CD14-positive monocyte (primary cell): ENCODE measurements around the gene NDUFB8. TPM values are rescaled to one million over a fixed set of nuclear protein-coding genes. Genes with fewer than 3 reads are reported as not detected.
A peak's percentile ranks its signal among the peaks of the same experiment; 100 is the strongest.

ENCODE experiments used
- DNase-seq, 3 donors: peaks; one replicate each; pipeline ENCODE4 v3.0.0-alpha.2; 2011 to 2022
- H2AFZ ChIP-seq: 2 replicates; pipeline ENCODE4 v1.6.0; 2012; ENCODE audit warnings: mild to moderate bottlenecking, low read depth, low read length, inconsistent platforms; ENCODE audit not compliant: insufficient read depth, poor library complexity, severe bottlenecking
- H3K27ac ChIP-seq, 2 donors: 1 replicate in 1 of 2; 2 replicates in 1 of 2; pipeline ENCODE4 v1.5.1; 2012 to 2013; ENCODE audit warnings: low read length in 2 of 2, control low read depth in 1 of 2, inconsistent platforms in 1 of 2, low read depth in 1 of 2, mild to moderate bottlenecking in 1 of 2
- H3K27me3 ChIP-seq, 2 donors: one replicate each; pipeline versions ENCODE4 v1.6.0 to v1.6.1; 2011 to 2013; ENCODE audit warnings: low read length in 2 of 2; ENCODE audit not compliant: control insufficient read depth in 2 of 2, insufficient read depth in 2 of 2
- H3K36me3 ChIP-seq, 2 donors: replicated peaks in 1 of 2; 1 replicate in 1 of 2; 2 replicates in 1 of 2; pipeline versions ENCODE4 v1.5.1 to v1.6.1; 2012 to 2013; ENCODE audit warnings: low read length in 2 of 2, control low read depth in 1 of 2, inconsistent platforms in 1 of 2, mild to moderate bottlenecking in 1 of 2; ENCODE audit not compliant: insufficient read depth in 2 of 2, control insufficient read depth in 1 of 2
- H3K4me1 ChIP-seq, 2 donors: 1 replicate in 1 of 2; 2 replicates in 1 of 2; pipeline versions ENCODE4 v1.5.1 to v1.6.1; 2012 to 2013; ENCODE audit warnings: low read length in 2 of 2, control low read depth in 1 of 2, inconsistent platforms in 1 of 2, mild to moderate bottlenecking in 1 of 2, moderate library complexity in 1 of 2; ENCODE audit not compliant: insufficient read depth in 2 of 2, control insufficient read depth in 1 of 2
- H3K4me2 ChIP-seq: replicated peaks from 2 replicates; pipeline ENCODE3; 2012; ENCODE audit warnings: low read length, moderate library complexity, mild to moderate bottlenecking; ENCODE audit not compliant: poor library complexity, severe bottlenecking; ENCODE audit errors: extremely low read depth
- H3K4me3 ChIP-seq, 3 experiments: fragments of 200-600 bp in 1 of 3; sonication (generic) in 1 of 3; replicated peaks in 1 of 3; 1 replicate in 2 of 3; 2 replicates in 1 of 3; pipeline ENCODE4 v1.5.1; 2011 to 2013; ENCODE audit warnings: low read length in 3 of 3, mild to moderate bottlenecking in 3 of 3, control low read depth in 2 of 3, low read depth in 2 of 3, inconsistent platforms in 1 of 3, moderate library complexity in 1 of 3
- H3K79me2 ChIP-seq: 2 replicates; pipeline ENCODE4 v1.6.0; 2012; ENCODE audit warnings: mild to moderate bottlenecking, control low read depth, inconsistent platforms, low read length, moderate library complexity; ENCODE audit not compliant: insufficient read depth
- H3K9ac ChIP-seq: 2 replicates; pipeline ENCODE4 v1.6.0; 2017; ENCODE audit warnings: low read length, mild to moderate bottlenecking; ENCODE audit not compliant: insufficient read depth, poor library complexity, severe bottlenecking
- H3K9me3 ChIP-seq, 2 donors: replicated peaks in 1 of 2; 1 replicate in 1 of 2; 2 replicates in 1 of 2; pipeline versions ENCODE4 v1.5.1 to v1.6.1; 2012 to 2013; ENCODE audit warnings: low read length in 2 of 2, control low read depth in 1 of 2; ENCODE audit not compliant: control insufficient read depth in 1 of 2, insufficient read depth in 1 of 2
- H4K20me1 ChIP-seq: 2 replicates; pipeline ENCODE4 v1.6.0; 2012; ENCODE audit warnings: mild to moderate bottlenecking, low read length, control low read depth, moderate library complexity; ENCODE audit not compliant: insufficient read depth
- H3K27ac Mint-ChIP-seq, 7 donors: one replicate each; pipeline ENCODE4 v1.8.0; 2020; ENCODE audit warnings: mild to moderate bottlenecking in 7 of 7, mixed read lengths in 7 of 7, moderate library complexity in 6 of 7, inconsistent platforms in 2 of 7
- H3K27me3 Mint-ChIP-seq, 3 donors: one replicate each; pipeline ENCODE4 v1.8.0; 2021 to 2022; ENCODE audit warnings: low read depth in 3 of 3, mild to moderate bottlenecking in 3 of 3, mixed read lengths in 3 of 3, moderate library complexity in 3 of 3, inconsistent platforms in 1 of 3
- H3K36me3 Mint-ChIP-seq, 2 donors: one replicate each; pipeline ENCODE4 v1.8.0; 2020; ENCODE audit warnings: mixed read lengths in 2 of 2, inconsistent platforms in 1 of 2, mild to moderate bottlenecking in 1 of 2
- H3K4me1 Mint-ChIP-seq: one replicate; pipeline ENCODE4 v1.8.0; 2020; ENCODE audit warnings: mild to moderate bottlenecking, mixed read lengths
- H3K4me3 Mint-ChIP-seq, 2 donors: one replicate each; pipeline ENCODE4 v1.8.0; 2020; ENCODE audit warnings: mild to moderate bottlenecking in 2 of 2, mixed read lengths in 2 of 2, moderate library complexity in 1 of 2
- H3K9me3 Mint-ChIP-seq, 7 donors: one replicate each; pipeline ENCODE4 v1.8.0; 2020 to 2022; ENCODE audit warnings: mixed read lengths in 7 of 7, mild to moderate bottlenecking in 6 of 7, moderate library complexity in 6 of 7, inconsistent platforms in 2 of 7
- CTCF ChIP-seq: fragments of 200-600 bp; IDR thresholded peaks from one replicate; pipeline ENCODE4 v1.8.0; 2022; ENCODE audit warnings: antibody characterized with exemption, mild to moderate bottlenecking
- WGBS: methylation state at CpG from one replicate; pipeline ENCODE4 v1.1.5; 2013; ENCODE audit warnings: missing lambda C conversion rate; ENCODE audit not compliant: insufficient coverage; 5-methylcytosine and 5-hydroxymethylcytosine counted together
- intact Hi-C, 2 donors: fragments of 100-400 bp; cut with micrococcal nuclease; formaldehyde crosslinking; loops; one replicate each; pipeline versions ENCODE4 v1.15.0 to v1.15.1; 2023
- polyA plus RNA-seq, 3 donors: library from polyadenylated mRNA; depleted of rRNA in 1 of 3; unstranded in 2 of 3; stranded (reverse) in 1 of 3; fragments of 300-500 nt in 2 of 3; fragments of >200 nt in 1 of 3; fragmentation: Illumina TruSeq in 2 of 3; gene quantifications; 1 replicate in 2 of 3; 2 replicates in 1 of 3; pipeline ENCODE4 v1.2.3, GENCODE V29; 2012 to 2021

The NDUFB8 gene
- polyA plus RNA-seq, 3 donors: 124 to 419 (median 381) TPM

GRCh38 chr10:100535338-100535714, 5.7 kb upstream of the NDUFB8 start:
- H3K9me3 Mint-ChIP-seq: peaks cover 0 to 5% (median 0%) of the 10 kb centered on the region in 7 donors
- Histone ChIP-seq H3K4me3 (peak overlapping the region; percentile 75 to 97 (median 90)), H3K9ac (peak overlapping the region; percentile 73), H3K9me3 (no peaks in the 10 kb centered on the region), H3K79me2 (peaks cover 34% of the 10 kb centered on the region), H2AFZ (peak overlapping the region; percentile 95), H4K20me1 (no peaks in the 10 kb centered on the region), H3K4me1 (peaks cover 17 to 28% of the 10 kb centered on the region in 2 donors), H3K27ac (peak overlapping the region in 1 of 2 donors; percentile 79), H3K27me3 (no peaks in the 10 kb centered on the region), H3K36me3 (peaks cover 19 to 28% of the 10 kb centered on the region in 2 donors), H3K4me2 (peak overlapping the region; percentile 83)
- H3K4me3 Mint-ChIP-seq: no peak overlapping the region
- intact Hi-C loops: no loop called here
- no peak for TF ChIP-seq CTCF
- H3K27ac Mint-ChIP-seq: no peak overlapping the region
- H3K27me3 Mint-ChIP-seq: no peaks in the 10 kb centered on the region
- DNase-seq: no peak
- peaks cover 18 to 33% of the 10 kb centered on the region in 2 donors for H3K36me3 Mint-ChIP-seq
- H3K4me1 Mint-ChIP-seq: peaks cover under 1% of the 10 kb centered on the region
- WGBS: 67% methylated on average over 3 of the region's 4 CpGs

GRCh38 chr10:100534726-100535125, 5.1 kb upstream of the NDUFB8 start:
- peaks cover 0 to 5% (median 0%) of the 10 kb centered on the region in 7 donors for H3K9me3 Mint-ChIP-seq
- H3K27ac ChIP-seq: no peak overlapping the region
- H4K20me1 ChIP-seq: no peaks in the 10 kb centered on the region
- no peak overlapping the region for H3K4me3 ChIP-seq
- no peaks in the 10 kb centered on the region for H3K27me3 Mint-ChIP-seq
- peaks cover 36% of the 10 kb centered on the region for H3K79me2 ChIP-seq
- intact Hi-C loops: no loop called here
- H3K27ac Mint-ChIP-seq: no peak overlapping the region
- no peak overlapping the region for H3K4me3 Mint-ChIP-seq
- DNase-seq: no peak
- no peak overlapping the region for H3K9ac ChIP-seq
- peaks cover 14 to 27% of the 10 kb centered on the region in 2 donors for H3K36me3 Mint-ChIP-seq
- H3K36me3 ChIP-seq: peaks cover 14 to 24% of the 10 kb centered on the region in 2 donors
- H3K4me1 ChIP-seq: peaks cover 22 to 33% of the 10 kb centered on the region in 2 donors
- TF ChIP-seq CTCF: no peak
- H2AFZ ChIP-seq: no peak overlapping the region
- no peaks in the 10 kb centered on the region for H3K9me3 ChIP-seq
- no peaks in the 10 kb centered on the region for H3K27me3 ChIP-seq
- peaks cover 6% of the 10 kb centered on the region for H3K4me1 Mint-ChIP-seq
- H3K4me2 ChIP-seq: no peak overlapping the region
- 93% methylated on average over 2 of the region's 2 CpGs for WGBS
